GM19025 (cell line): ENCODE results near the gene CABCOCO1.

Experiments
- ATAC-seq: cut with Tn5 transposase; IDR thresholded peaks from one replicate; pipeline ENCODE4 v1.9.1; 2021; ENCODE audit warnings: mild to moderate bottlenecking, low read depth, moderate library complexity; ENCODE audit not compliant: unreplicated experiment

The CABCOCO1 gene

GRCh38 chr10:61804414-61804813 lies 141.7 kb downstream of the CABCOCO1 start:
- no peak for ATAC-seq

GRCh38 chr10:61805091-61805490 lies 142.4 kb downstream of the CABCOCO1 start:
- ATAC-seq: no peak

- ATAC-seq: no peak
These were observed 147.5 kb downstream of the CABCOCO1 start for GRCh38 chr10:61810263-61810662.

- ATAC-seq: peak; percentile 54
These were observed 149.5 kb downstream of the CABCOCO1 start for GRCh38 chr10:61812052-61812721.

- no peak for ATAC-seq
These were observed 150.2 kb downstream of the CABCOCO1 start for GRCh38 chr10:61812920-61813319.

GRCh38 chr10:61814160-61814559 lies 151.4 kb downstream of the CABCOCO1 start:
- no peak for ATAC-seq

GRCh38 chr10:61815496-61815895 lies 152.8 kb downstream of the CABCOCO1 start:
- ATAC-seq: no peak
